ENCODE results near the gene SSBP3.
"Not testable (repeated sequence)": the region's sequence is repeated elsewhere in the genome, so short reads cannot be mapped to it uniquely, and the experiment has no call there.

Gene SSBP3

GRCh38 chr1:54406339-54407153 is at the start of gene SSBP3:
SSBP3 (minus strand) TSS chr1:54406394.
- DNase-seq (ENCODE audit: low read depth, low spot score), result peak; percentile 68

DNA sequence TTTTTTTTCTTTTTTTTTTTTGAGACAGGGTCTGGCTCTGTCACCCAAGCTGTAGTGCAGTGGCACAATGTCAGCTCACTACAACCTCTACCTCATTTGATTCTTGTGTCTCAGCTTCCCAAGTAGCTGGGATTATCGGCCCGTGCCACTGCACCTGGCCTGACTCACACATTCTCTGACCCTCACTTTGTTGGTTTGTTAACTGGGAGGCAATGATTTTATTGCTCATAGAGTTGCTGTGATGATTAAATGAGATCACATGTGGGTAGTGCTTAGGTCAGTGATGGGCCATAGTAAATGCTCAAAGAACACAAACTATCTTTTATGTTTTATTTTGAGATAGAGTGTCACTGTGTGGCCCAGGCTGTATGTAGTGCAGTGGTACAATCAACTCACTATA is 47.3 kb upstream of the SSBP3 start:
- DNase-seq (ENCODE audit: low read depth, low spot score), result no peak

- DNase-seq (ENCODE audit: low read depth, low spot score), result no peak
These were observed 46.8 kb upstream of the SSBP3 start for GRCh38 chr1:54453022-54453421.

- DNase-seq (ENCODE audit: low read depth, low spot score), result not testable (repeated sequence)
These were observed 43.2 kb upstream of the SSBP3 start for GRCh38 chr1:54449431-54449830.

- not testable (repeated sequence) for DNase-seq (ENCODE audit: low read depth, low spot score)
These were observed 42.6 kb upstream of the SSBP3 start for GRCh38 chr1:54448801-54449200.

DNA sequence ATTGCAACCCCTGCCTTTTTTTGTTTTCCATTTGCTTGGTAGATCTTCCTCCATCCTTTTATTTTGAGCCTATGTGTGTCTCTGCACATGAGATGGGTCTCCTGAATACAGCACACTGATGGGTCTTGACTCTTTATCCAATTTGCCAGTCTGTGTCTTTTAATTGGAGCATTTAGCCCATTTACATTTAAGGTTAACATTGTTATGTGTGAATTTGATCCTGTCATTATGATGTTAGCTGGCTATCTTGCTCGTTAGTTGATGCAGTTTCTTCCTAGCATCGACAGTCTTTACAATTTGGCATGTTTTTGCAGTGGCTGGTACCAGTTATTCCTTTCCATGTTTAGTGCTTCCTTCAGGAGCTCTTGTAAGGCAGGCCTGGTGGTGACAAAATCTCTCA is 40.9 kb upstream of the SSBP3 start:
- not testable (repeated sequence) for DNase-seq (ENCODE audit: low read depth, low spot score)

- no peak for DNase-seq (ENCODE audit: low read depth, low spot score)
These were observed 36.0 kb upstream of the SSBP3 start for GRCh38 chr1:54442185-54442584.

GRCh38 chr1:54439550-54440223 is 33.5 kb upstream of the SSBP3 start:
- DNase-seq (ENCODE audit: low read depth, low spot score), result no peak

DNA sequence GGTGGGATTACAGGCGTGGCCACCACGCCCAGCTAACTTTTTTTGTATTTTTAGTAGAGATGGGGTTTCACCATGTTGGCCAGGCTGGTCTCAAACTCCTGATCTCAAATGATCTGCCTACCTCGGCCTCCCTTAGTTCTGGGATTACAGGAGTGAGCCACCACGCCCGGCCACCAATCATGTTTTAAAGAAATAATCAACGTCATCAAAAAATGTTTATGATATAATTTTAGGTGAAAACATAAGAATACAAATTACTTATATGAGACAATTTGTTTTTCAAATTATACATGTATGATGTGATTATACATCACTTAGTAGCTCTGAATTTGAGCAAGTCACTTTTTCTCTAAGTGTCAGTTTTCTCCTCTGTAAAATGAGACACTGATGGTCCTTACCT is 31.6 kb upstream of the SSBP3 start:
- no peak for DNase-seq (ENCODE audit: low read depth, low spot score)

DNA sequence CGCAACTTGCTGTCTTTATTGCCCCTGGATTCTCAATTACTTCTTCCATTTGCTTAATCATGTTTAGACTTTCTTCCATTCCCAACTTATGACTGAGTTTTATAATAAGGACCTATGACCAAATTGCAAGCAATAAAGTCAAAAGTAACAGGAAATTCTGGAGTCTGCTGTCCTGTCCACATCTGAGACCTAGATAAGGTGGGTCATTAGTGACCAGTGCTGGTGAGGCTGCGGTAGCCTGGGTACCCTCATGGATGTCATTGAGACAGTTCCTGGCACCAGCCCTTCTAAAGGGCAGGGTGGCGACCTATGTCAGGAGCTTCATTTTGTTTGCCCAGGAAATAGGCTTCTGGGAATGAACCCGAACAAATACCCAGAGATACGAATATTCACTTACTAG is 30.6 kb upstream of the SSBP3 start:
- DNase-seq (ENCODE audit: low read depth, low spot score), result no peak

DNA sequence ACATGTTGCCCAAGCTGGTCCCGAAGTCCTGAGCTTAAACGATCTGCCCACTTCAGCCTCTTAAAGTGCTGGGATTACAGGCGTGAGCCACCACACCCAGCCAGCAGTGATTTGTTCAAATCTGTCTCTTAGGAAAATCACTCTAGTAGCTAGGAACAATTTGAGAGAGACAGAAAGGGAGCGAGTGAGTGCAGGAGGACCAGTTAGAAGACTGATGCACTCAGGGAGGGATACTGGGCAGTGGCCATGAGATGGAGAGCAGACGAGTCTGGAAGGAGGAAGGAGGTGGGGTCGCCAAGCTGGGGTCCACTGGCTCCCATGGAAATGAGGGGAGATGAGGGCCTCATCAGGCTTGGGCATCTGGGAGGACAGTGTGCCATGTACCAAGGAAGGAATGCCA is 23.6 kb upstream of the SSBP3 start:
- DNase-seq (ENCODE audit: low read depth, low spot score), result no peak

- DNase-seq (ENCODE audit: low read depth, low spot score), result no peak
These were observed 22.8 kb upstream of the SSBP3 start for GRCh38 chr1:54428837-54429518.

- DNase-seq (ENCODE audit: low read depth, low spot score), result no peak
These were observed 19.0 kb upstream of the SSBP3 start for GRCh38 chr1:54425152-54425584.

DNA sequence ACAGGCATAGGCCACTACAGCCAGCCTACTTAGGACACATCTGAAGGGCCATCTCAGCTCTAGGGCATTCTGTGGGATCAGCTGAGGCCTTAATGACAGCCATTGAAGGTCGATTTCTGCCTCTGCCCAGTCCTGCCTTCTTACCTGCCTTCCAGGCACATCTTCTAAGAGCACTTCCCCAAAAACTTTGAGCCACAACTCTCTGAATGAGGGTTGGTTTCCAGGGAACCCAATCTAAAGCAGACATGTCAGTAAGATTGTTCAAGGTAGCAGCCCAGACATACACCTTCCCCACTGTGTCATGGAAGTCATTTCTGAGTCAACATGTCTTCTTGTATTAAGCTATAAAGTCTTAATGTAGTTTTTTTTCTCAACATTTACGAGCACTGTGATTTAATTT is 18.2 kb upstream of the SSBP3 start:
- DNase-seq (ENCODE audit: low read depth, low spot score), result no peak

DNA sequence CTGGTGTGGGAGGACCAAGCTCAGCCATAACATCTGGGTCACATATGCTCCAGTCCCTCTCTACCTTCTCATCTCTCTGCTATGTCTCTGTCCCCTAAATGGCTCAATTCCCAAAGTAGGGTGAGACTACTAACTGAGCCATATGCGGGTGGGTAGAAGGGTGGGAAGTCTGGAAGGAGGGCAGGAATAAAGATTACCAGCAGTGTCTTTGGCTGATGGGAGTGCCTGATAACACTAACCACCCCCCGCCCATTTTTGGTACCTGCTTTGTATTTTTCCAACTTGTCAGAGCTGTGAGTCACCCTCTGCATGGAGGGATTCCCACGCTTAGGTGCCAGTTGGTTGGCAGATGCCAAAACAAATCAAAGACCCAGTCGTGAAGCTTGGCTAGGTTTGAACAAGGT is 14.9 kb upstream of the SSBP3 start:
- no peak for DNase-seq (ENCODE audit: low read depth, low spot score)

- not testable (repeated sequence) for DNase-seq (ENCODE audit: low read depth, low spot score)
These were observed 12.4 kb upstream of the SSBP3 start for GRCh38 chr1:54418598-54418997.

- DNase-seq (ENCODE audit: low read depth, low spot score), result no peak
These were observed 10.9 kb upstream of the SSBP3 start for GRCh38 chr1:54417123-54417522.

DNA sequence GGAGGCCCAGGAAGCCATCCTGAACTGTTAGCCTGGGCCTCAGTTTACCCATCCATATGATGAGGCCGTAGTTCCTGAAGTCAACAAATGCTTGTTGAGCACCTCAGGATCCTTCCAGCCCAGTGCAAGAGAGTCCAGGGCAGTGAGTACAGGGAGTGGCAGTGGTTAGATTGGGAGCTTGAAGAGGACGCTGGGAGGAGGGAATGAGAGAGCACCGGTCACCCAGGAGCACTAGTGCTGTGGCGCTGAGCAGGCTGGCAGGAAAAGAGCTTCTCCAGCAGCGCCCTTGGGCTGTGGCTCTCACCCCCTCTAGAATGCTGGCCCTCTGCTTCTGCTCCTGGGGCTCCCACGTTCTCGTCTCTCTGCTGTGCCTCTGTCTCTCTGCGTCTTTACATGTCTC is 10.2 kb upstream of the SSBP3 start:
- DNase-seq (ENCODE audit: low read depth, low spot score), result no peak

GRCh38 chr1:54415991-54416390 is 9.8 kb upstream of the SSBP3 start:
- DNase-seq (ENCODE audit: low read depth, low spot score), result no peak

DNA sequence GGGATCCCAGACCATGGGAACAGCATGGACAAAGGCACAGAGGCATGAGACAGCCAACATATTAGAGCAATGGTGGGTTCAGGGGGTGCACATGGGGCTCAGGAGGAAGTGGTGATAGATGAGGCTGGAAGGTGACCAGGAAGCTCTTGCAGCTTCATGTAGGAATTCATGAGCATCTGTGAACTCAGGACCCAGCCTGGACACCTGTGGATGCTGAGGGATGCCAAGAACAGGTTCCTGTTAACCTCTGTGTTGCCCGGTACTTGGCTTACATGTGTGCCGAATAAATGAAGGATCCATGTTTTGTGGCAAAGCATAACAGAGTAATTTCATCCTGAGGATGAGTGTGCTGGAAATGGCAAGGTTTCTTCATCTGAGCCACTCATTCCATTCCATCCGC is 9.3 kb upstream of the SSBP3 start:
- DNase-seq (ENCODE audit: low read depth, low spot score), result no peak

DNA sequence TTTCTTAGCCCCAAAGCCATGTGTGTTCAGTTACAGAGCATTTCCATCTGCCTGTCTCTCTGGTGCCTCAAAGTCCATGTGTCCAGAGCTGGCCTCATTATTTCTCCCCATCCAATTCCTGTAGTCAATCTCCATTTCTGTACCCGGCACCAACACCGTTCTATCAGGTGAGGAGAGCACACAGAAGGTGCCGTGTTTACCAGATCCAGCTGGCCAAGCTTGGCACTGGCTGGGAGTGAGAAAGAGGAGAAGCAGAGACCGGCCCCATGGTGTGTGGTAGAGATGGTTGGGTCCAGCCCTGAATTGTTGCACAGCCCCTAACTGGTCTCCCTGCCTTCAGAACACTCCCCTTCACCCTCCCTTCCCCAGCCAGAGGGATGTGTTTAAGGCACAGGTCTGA is 7.5 kb upstream of the SSBP3 start:
- DNase-seq (ENCODE audit: low read depth, low spot score), result no peak

- no peak for DNase-seq (ENCODE audit: low read depth, low spot score)
These were observed 7.1 kb upstream of the SSBP3 start for GRCh38 chr1:54413295-54413694.

GRCh38 chr1:54410359-54410758 is 4.2 kb upstream of the SSBP3 start:
- no peak for DNase-seq (ENCODE audit: low read depth, low spot score)
